ENCODE data around the gene ABHD16B.

The ABHD16B gene

GRCh38 chr20:63829945-63830835, 31.1 kb upstream of the ABHD16B start:
- DNase-seq, result no peak
- no peak for ATAC-seq
- peaks cover 48% of the 10 kb centered on the region for H3K27me3 Mint-ChIP-seq
- H3K4me3 Mint-ChIP-seq, result peak overlapping the region; percentile 78
- no peaks in the 10 kb centered on the region for H3K9me3 Mint-ChIP-seq
- H3K27ac Mint-ChIP-seq, result peak overlapping the region; percentile 21
- no peaks in the 10 kb centered on the region for H3K36me3 Mint-ChIP-seq (ENCODE audit: low read depth)
- peaks cover 20% of the 10 kb centered on the region for H3K4me1 Mint-ChIP-seq

GRCh38 chr20:63830841-63831588, 30.3 kb upstream of the ABHD16B start, which contains the start of gene ZBTB46:
ZBTB46 (minus strand) TSS chr20:63831264; CDS start chr20:63790757, 40,507 bp downstream.
- Mint-ChIP-seq H3K27me3 (peaks cover 40% of the 10 kb centered on the region), H3K27ac (peak within 1 kb of the TSS; percentile 21)

GRCh38 chr20:63831646-63831992, 29.7 kb upstream of the ABHD16B start:
- no peaks in the 10 kb centered on the region for H3K9me3 Mint-ChIP-seq
- no peak overlapping the region for H3K27ac Mint-ChIP-seq
- no peaks in the 10 kb centered on the region for H3K36me3 Mint-ChIP-seq (ENCODE audit: low read depth)
- no peak for DNase-seq
- no peak overlapping the region for H3K4me3 Mint-ChIP-seq
- peaks cover 13% of the 10 kb centered on the region for H3K4me1 Mint-ChIP-seq
- H3K27me3 Mint-ChIP-seq, result peaks cover 37% of the 10 kb centered on the region
- ATAC-seq, result no peak

More at GRCh38 chr20:63830841-63831588, 30.3 kb upstream of the ABHD16B start, which contains the start of gene ZBTB46:
- Mint-ChIP-seq H3K9me3 (no peaks in the 10 kb centered on the region), H3K4me1 (peaks cover 16% of the 10 kb centered on the region), H3K4me3 (peak within 1 kb of the TSS; percentile 78), H3K36me3 (ENCODE audit: low read depth) (no peaks in the 10 kb centered on the region)
- ATAC-seq (no peak), DNase-seq (peak; percentile 55)

GRCh38 chr20:63831993-63832686, 29.2 kb upstream of the ABHD16B start:
- peaks cover 32% of the 10 kb centered on the region for H3K27me3 Mint-ChIP-seq
- DNase-seq, result no peak
- ATAC-seq, result no peak
- no peak overlapping the region for H3K4me3 Mint-ChIP-seq
- H3K9me3 Mint-ChIP-seq, result no peaks in the 10 kb centered on the region
- no peak overlapping the region for H3K27ac Mint-ChIP-seq
- peaks cover 13% of the 10 kb centered on the region for H3K4me1 Mint-ChIP-seq
- no peaks in the 10 kb centered on the region for H3K36me3 Mint-ChIP-seq (ENCODE audit: low read depth)

- H3K4me3 Mint-ChIP-seq, result no peak overlapping the region
- H3K4me1 Mint-ChIP-seq, result peaks cover 12% of the 10 kb centered on the region
- ATAC-seq, result no peak
- peaks cover 23% of the 10 kb centered on the region for H3K27me3 Mint-ChIP-seq
- no peaks in the 10 kb centered on the region for H3K36me3 Mint-ChIP-seq (ENCODE audit: low read depth)
- no peak overlapping the region for H3K27ac Mint-ChIP-seq
- DNase-seq, result no peak
- H3K9me3 Mint-ChIP-seq, result no peaks in the 10 kb centered on the region
Observed at GRCh38 chr20:63833776-63834490, 27.4 kb upstream of the ABHD16B start.

- H3K9me3 Mint-ChIP-seq, result no peaks in the 10 kb centered on the region
- DNase-seq (no peak), ATAC-seq (no peak)
- H3K27ac Mint-ChIP-seq, result no peak overlapping the region
- H3K36me3 Mint-ChIP-seq (ENCODE audit: low read depth), result no peaks in the 10 kb centered on the region
- peaks cover 17% of the 10 kb centered on the region for H3K27me3 Mint-ChIP-seq
- H3K4me3 Mint-ChIP-seq, result no peak overlapping the region
- peaks cover 7% of the 10 kb centered on the region for H3K4me1 Mint-ChIP-seq
Observed at GRCh38 chr20:63834491-63834880, 26.8 kb upstream of the ABHD16B start.

GRCh38 chr20:63835021-63835858, 26.1 kb upstream of the ABHD16B start:
- H3K36me3 Mint-ChIP-seq (ENCODE audit: low read depth), result no peaks in the 10 kb centered on the region
- no peaks in the 10 kb centered on the region for H3K4me1 Mint-ChIP-seq
- ATAC-seq (no peak), DNase-seq (no peak)
- H3K27me3 Mint-ChIP-seq, result peaks cover 11% of the 10 kb centered on the region
- no peak overlapping the region for H3K27ac Mint-ChIP-seq
- no peaks in the 10 kb centered on the region for H3K9me3 Mint-ChIP-seq
- H3K4me3 Mint-ChIP-seq, result no peak overlapping the region

- no peaks in the 10 kb centered on the region for H3K36me3 Mint-ChIP-seq (ENCODE audit: low read depth)
- no peak overlapping the region for H3K27ac Mint-ChIP-seq
- H3K27me3 Mint-ChIP-seq, result peaks cover 11% of the 10 kb centered on the region
- DNase-seq (no peak), ATAC-seq (no peak)
- no peaks in the 10 kb centered on the region for H3K4me1 Mint-ChIP-seq
- no peak overlapping the region for H3K4me3 Mint-ChIP-seq
- H3K9me3 Mint-ChIP-seq, result no peaks in the 10 kb centered on the region
Observed at GRCh38 chr20:63836458-63837344, 24.6 kb upstream of the ABHD16B start.

GRCh38 chr20:63837479-63837878, 23.8 kb upstream of the ABHD16B start:
- peaks cover 3% of the 10 kb centered on the region for H3K4me1 Mint-ChIP-seq

GRCh38 chr20:63839620-63840019, 21.7 kb upstream of the ABHD16B start:
- peaks cover 27% of the 10 kb centered on the region for H3K27me3 Mint-ChIP-seq
- no peak overlapping the region for H3K4me3 Mint-ChIP-seq
- peaks cover 5% of the 10 kb centered on the region for H3K4me1 Mint-ChIP-seq
- no peaks in the 10 kb centered on the region for H3K9me3 Mint-ChIP-seq
- H3K27ac Mint-ChIP-seq, result no peak overlapping the region
- no peak for DNase-seq
- no peak for ATAC-seq
- H3K36me3 Mint-ChIP-seq (ENCODE audit: low read depth), result no peaks in the 10 kb centered on the region

More at GRCh38 chr20:63837479-63837878, 23.8 kb upstream of the ABHD16B start:
- Mint-ChIP-seq H3K9me3 (no peaks in the 10 kb centered on the region), H3K27ac (no peak overlapping the region), H3K4me3 (no peak overlapping the region), H3K36me3 (ENCODE audit: low read depth) (no peaks in the 10 kb centered on the region), H3K27me3 (peaks cover 15% of the 10 kb centered on the region)
- no peak for DNase-seq
- ATAC-seq, result no peak

- H3K27ac Mint-ChIP-seq, result no peak overlapping the region
- ATAC-seq, result no peak
- H3K4me3 Mint-ChIP-seq, result no peak overlapping the region
- peaks cover 5% of the 10 kb centered on the region for H3K4me1 Mint-ChIP-seq
- H3K9me3 Mint-ChIP-seq, result no peaks in the 10 kb centered on the region
- H3K27me3 Mint-ChIP-seq, result peaks cover 31% of the 10 kb centered on the region
- no peak for DNase-seq
- H3K36me3 Mint-ChIP-seq (ENCODE audit: low read depth), result no peaks in the 10 kb centered on the region
Observed at GRCh38 chr20:63840405-63840828, 20.9 kb upstream of the ABHD16B start.

GRCh38 chr20:63842258-63842657, 19.0 kb upstream of the ABHD16B start:
- ATAC-seq (no peak), DNase-seq (no peak)
- Mint-ChIP-seq H3K4me1 (peaks cover 8% of the 10 kb centered on the region), H3K27me3 (peaks cover 39% of the 10 kb centered on the region), H3K27ac (no peak overlapping the region), H3K36me3 (ENCODE audit: low read depth) (no peaks in the 10 kb centered on the region), H3K9me3 (no peaks in the 10 kb centered on the region), H3K4me3 (no peak overlapping the region)

All from activated naive CD8-positive, alpha-beta T cell treated with anti-CD3 and anti-CD28 coated beads, Interleukin-2, amount 50 U/mL, for 24 hours (primary cell).